Adrenal gland (tissue), 12 donors: ENCODE data around the gene LIPC. TPM values are rescaled to one million over a fixed set of nuclear protein-coding genes. Genes with fewer than 3 reads are reported as not detected.

Experiments
- DNase-seq, 7 donors: peaks; one replicate each; pipeline ENCODE4 v3.0.0-alpha.2; 2019 to 2020
- H3K27ac ChIP-seq, 5 donors: fragments of 200-600 bp; sonication (generic) in 4 of 5; 1 replicate in 3 of 5; 2 replicates in 2 of 5; pipeline versions ENCODE4 v1.5.1 to v1.8.0; 2016 to 2020; ENCODE audit warnings: mild to moderate bottlenecking in 1 of 5
- H3K27me3 ChIP-seq: fragments of 200-600 bp; 2 replicates; pipeline ENCODE4 v1.8.0; 2021
- H3K36me3 ChIP-seq, 2 donors: fragments of 200-600 bp; replicated peaks in 1 of 2; 1 replicate in 1 of 2; 2 replicates in 1 of 2; pipeline versions ENCODE4 v1.5.1 to v1.8.0; 2018 to 2022
- H3K4me1 ChIP-seq, 2 donors: fragments of 200-600 bp; replicated peaks in 1 of 2; 1 replicate in 1 of 2; 2 replicates in 1 of 2; pipeline versions ENCODE4 v1.5.1 to v1.8.0; 2018 to 2021
- H3K4me3 ChIP-seq, 4 donors: fragments of 200-600 bp; sonication (generic) in 3 of 4; one replicate each; pipeline ENCODE4 v1.5.1; 2016 to 2018
- H3K9me3 ChIP-seq, 3 donors: fragments of 200-600 bp; sonication (generic) in 1 of 3; replicated peaks in 1 of 3; 1 replicate in 2 of 3; 2 replicates in 1 of 3; pipeline versions ENCODE4 v1.5.1 to v1.8.0; 2016 to 2021
- CTCF ChIP-seq, 6 experiments: fragments of 450-650 bp in 4 of 6; fragments of 200-600 bp in 2 of 6; sonication (generic) in 1 of 6; IDR thresholded peaks; 1 replicate in 5 of 6; 2 replicates in 1 of 6; pipeline versions ENCODE4 v1.5.1 to v1.8.0; 2016 to 2021; ENCODE audit warnings: antibody characterized with exemption in 6 of 6, mild to moderate bottlenecking in 2 of 6, moderate library complexity in 1 of 6
- POLR2A ChIP-seq, 2 donors: fragments of 450-650 bp; IDR thresholded peaks; one replicate each; pipeline ENCODE4 v1.6.1; 2017; ENCODE audit warnings: antibody characterized with exemption in 2 of 2, mild to moderate bottlenecking in 2 of 2, moderate library complexity in 1 of 2
- WGBS, 4 donors: extraction: QIAGEN DNeasy Blood & Tissue Kit in 2 of 4; methylation state at CpG; one replicate each; pipeline versions ENCODE4 v1.1.5 to v1.1.7; 2013 to 2017; 5-methylcytosine and 5-hydroxymethylcytosine counted together
- intact Hi-C, 2 donors: fragments of 100-400 bp; cut with DNase I; formaldehyde crosslinking; loops; one replicate each; pipeline versions ENCODE4 v1.14.1 to v1.15.0; 2022 to 2023
- polyA plus RNA-seq, 3 donors: library from polyadenylated mRNA; stranded (reverse); fragments of 200-250 nt in 2 of 3; fragments of 350-450 nt in 1 of 3; fragmentation: Illumina TruSeq in 1 of 3; extraction: RNeasy Lipid Tissue Mini Kit (QIAGEN cat#74804) in 1 of 3; gene quantifications; one replicate each; pipeline ENCODE4 v1.2.3, GENCODE V29; 2013 to 2014
- total RNA-seq, 9 donors: library from RNA; depleted of rRNA in 4 of 9; stranded (reverse); fragments of >200 nt in 4 of 9; fragments of 120-200 nt in 1 of 9; fragmentation: NEBNext Ultra II Directional in 1 of 9; extraction: Animal tissue kit (Norgen Biotek cat#: 25700) in 1 of 9; gene quantifications; one replicate each; pipeline versions ENCODE4 v1.1.0 to v1.2.4, GENCODE V29; 2013 to 2023
- donor health status: healthy with polysubstance abuse.
- donor health status: Bipolar disorder and iron deficiency.
- donor health status: DM: yes; HTN: yes; CAD: no.
- donor health status: DM: no; HTN: no; CAD: no.
- donor health status: DM: no; HTN: no; CAD: no.
- donor health status: DM: yes; HTN: yes; CAD: no.

Gene LIPC
- total and polyA plus RNA-seq, 12 donors, result 0.11 to 1.0 (median 0.24) TPM; not detected in 5

GRCh38 chr15:58433597-58434333 is 2.0 kb downstream of the LIPC start:
- no peak for TF ChIP-seq CTCF (IDR thresholded peaks at IDR 0.05)
- TF ChIP-seq POLR2A (IDR thresholded peaks at IDR 0.05), result no peak
- Histone ChIP-seq H3K4me3 (no peak overlapping the region), H3K27ac (no peak overlapping the region), H3K9me3 (no peaks in the 10 kb centered on the region), H3K4me1 (peaks cover 0 to 14% of the 10 kb centered on the region in 2 donors), H3K36me3 (no peaks in the 10 kb centered on the region), H3K27me3 (no peaks in the 10 kb centered on the region)
- intact Hi-C loops, result loop anchor here in 1 of 2 donors (10.0 kb wide), 1 partner anchor 111 kb away; no protein-coding TSS in a partner anchor
- WGBS, 4 donors, result 71 to 88% (median 77%) methylated on average over 2 to 4 of the region's 4 CpGs
- peak in 4 of 7 donors; percentile 13 to 56 (median 30) for DNase-seq

DNA sequence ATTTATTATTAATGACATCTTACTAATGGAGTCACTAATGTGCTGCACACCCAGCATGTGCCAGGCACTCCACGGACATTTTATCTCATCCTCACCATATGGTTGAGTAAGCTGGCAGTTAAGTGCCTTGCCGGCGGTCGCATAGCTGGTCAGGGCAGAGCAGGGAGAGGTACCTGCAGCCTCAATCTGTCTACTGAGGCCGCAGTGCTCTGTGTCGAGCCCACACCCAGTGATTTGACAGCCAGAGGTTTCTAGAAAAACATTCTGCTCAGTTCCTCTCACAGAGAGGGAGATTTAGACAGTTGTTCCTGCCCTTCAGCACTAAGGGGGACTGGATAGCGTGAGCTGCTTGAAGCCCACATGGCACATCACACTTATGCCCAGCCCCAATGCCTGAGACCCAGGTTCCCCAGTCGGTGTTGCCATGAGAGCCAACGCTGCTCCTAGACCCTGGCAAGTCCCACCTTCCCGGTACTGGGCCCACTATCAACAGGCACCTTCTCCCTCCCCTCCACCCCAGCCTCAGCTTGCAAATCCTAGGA is 2.6 kb downstream of the LIPC start:
- TF ChIP-seq POLR2A (IDR thresholded peaks at IDR 0.05) (no peak), CTCF (IDR thresholded peaks at IDR 0.05) (no peak)
- no peaks in the 10 kb centered on the region for H3K36me3 ChIP-seq
- no peaks in the 10 kb centered on the region for H3K27me3 ChIP-seq
- peaks cover 0 to 14% of the 10 kb centered on the region in 2 donors for H3K4me1 ChIP-seq
- WGBS, 4 donors, result 87 to 90% (median 90%) methylated on average over 5 to 10 of the region's 10 CpGs
- intact Hi-C loops, result loop anchor here in 1 of 2 donors (10.0 kb wide), 1 partner anchor 110 kb away; no protein-coding TSS in a partner anchor
- DNase-seq, result no peak
- no peak overlapping the region for H3K4me3 ChIP-seq
- H3K9me3 ChIP-seq, result no peaks in the 10 kb centered on the region
- H3K27ac ChIP-seq, result no peak overlapping the region

- no peak overlapping the region for H3K4me3 ChIP-seq
- H3K36me3 ChIP-seq, result no peaks in the 10 kb centered on the region
- H3K27ac ChIP-seq, result no peak overlapping the region
- no peaks in the 10 kb centered on the region for H3K9me3 ChIP-seq
- TF ChIP-seq CTCF (IDR thresholded peaks at IDR 0.05) (no peak), POLR2A (IDR thresholded peaks at IDR 0.05) (no peak)
- no peaks in the 10 kb centered on the region for H3K27me3 ChIP-seq
- intact Hi-C loops, result loop anchor here in 1 of 2 donors (10.0 kb wide), 1 partner anchor 108 kb away; no protein-coding TSS in a partner anchor
- peaks cover 16 to 34% of the 10 kb centered on the region in 2 donors for H3K4me1 ChIP-seq
- no peak for DNase-seq
- WGBS, 4 donors, result 80 to 96% (median 80%) methylated on average over 4 of the region's 4 CpGs
Measured at GRCh38 chr15:58436552-58436951, 4.8 kb downstream of the LIPC start.

DNA sequence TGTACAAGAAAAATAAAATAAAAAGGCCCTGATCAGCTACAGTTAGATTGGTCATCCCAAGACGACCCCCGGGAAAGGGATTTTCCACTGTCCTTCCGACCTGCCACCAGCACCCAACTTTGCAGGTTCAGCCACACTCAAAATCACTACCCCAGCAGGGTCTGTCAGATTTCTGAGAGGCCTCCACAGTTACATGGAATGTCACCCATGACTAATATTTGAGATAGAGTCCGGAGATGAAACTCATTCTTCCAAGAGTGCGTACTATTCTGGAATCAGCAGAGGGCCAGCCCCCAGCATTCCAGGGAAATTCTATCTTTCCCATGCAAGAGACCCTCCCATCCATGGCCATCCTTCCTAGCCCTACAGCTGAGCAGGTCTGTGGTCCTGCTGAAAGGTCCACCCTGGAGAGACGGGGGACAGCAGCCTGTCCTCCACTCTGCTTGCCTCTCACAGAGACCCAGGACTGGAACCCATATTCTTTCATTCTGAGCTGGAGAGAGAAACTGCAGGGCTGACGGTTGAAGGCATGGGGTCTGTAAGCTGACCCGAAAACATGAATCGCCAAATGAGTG is 5.8 kb downstream of the LIPC start:
- Histone ChIP-seq H3K4me3 (no peak overlapping the region), H3K4me1 (peaks cover 18 to 33% of the 10 kb centered on the region in 2 donors), H3K27ac (no peak overlapping the region), H3K27me3 (no peaks in the 10 kb centered on the region), H3K36me3 (no peaks in the 10 kb centered on the region), H3K9me3 (no peaks in the 10 kb centered on the region)
- WGBS, 4 donors, result 93 to 99% (median 95%) methylated on average over 9 of the region's 9 CpGs
- TF ChIP-seq POLR2A (IDR thresholded peaks at IDR 0.05) (no peak), CTCF (IDR thresholded peaks at IDR 0.05) (no peak)
- DNase-seq, result no peak
- intact Hi-C loops, result loop anchor here in 1 of 2 donors (10.0 kb wide), 1 partner anchor 107 kb away; no protein-coding TSS in a partner anchor
